HEK293 (cell line): ENCODE data around the gene GNAQ.

Experiments used
- BCL6B ChIP-seq: fragments of 450-650 bp; formaldehyde crosslinking; IDR thresholded peaks from 2 replicates; pipeline ENCODE4 v1.5.1; 2017; ENCODE audit warnings: missing biosample characterization, missing genetic modification characterization
- KLF16 ChIP-seq: fragments of 450-650 bp; formaldehyde crosslinking; IDR thresholded peaks from 2 replicates; pipeline ENCODE4 v1.5.1; 2017; ENCODE audit warnings: missing biosample characterization, missing genetic modification characterization
- KLF9 ChIP-seq: fragments of 450-650 bp; formaldehyde crosslinking; IDR thresholded peaks from 2 replicates; pipeline ENCODE4 v1.5.1; 2016; ENCODE audit warnings: missing biosample characterization, missing genetic modification characterization, low read depth
- MYNN ChIP-seq: fragments of 450-650 bp; formaldehyde crosslinking; IDR thresholded peaks from 2 replicates; pipeline ENCODE4 v1.5.1; 2016; ENCODE audit warnings: missing biosample characterization, missing genetic modification characterization, borderline replicate concordance
- RBAK ChIP-seq: fragments of 450-650 bp; formaldehyde crosslinking; IDR thresholded peaks from 2 replicates; pipeline ENCODE4 v1.5.1; 2016; ENCODE audit warnings: missing biosample characterization, missing genetic modification characterization
- SCRT2 ChIP-seq: fragments of 450-650 bp; formaldehyde crosslinking; IDR thresholded peaks from 2 replicates; pipeline ENCODE4 v1.5.1; 2016; ENCODE audit warnings: missing biosample characterization, missing genetic modification characterization
- ZFP3 ChIP-seq: fragments of 450-650 bp; formaldehyde crosslinking; IDR thresholded peaks from 2 replicates; pipeline ENCODE4 v1.5.1; 2016; ENCODE audit warnings: low read depth, missing biosample characterization, missing genetic modification characterization
- ZNF19 ChIP-seq: fragments of 450-650 bp; formaldehyde crosslinking; IDR thresholded peaks from 2 replicates; pipeline ENCODE4; 2016; ENCODE audit warnings: missing biosample characterization, missing genetic modification characterization, low read depth
- ZNF202 ChIP-seq: fragments of 450-650 bp; formaldehyde crosslinking; IDR thresholded peaks from 2 replicates; pipeline ENCODE4 v1.5.1; 2016; ENCODE audit warnings: missing biosample characterization, missing genetic modification characterization, borderline replicate concordance
- ZNF24 ChIP-seq: fragments of 450-650 bp; formaldehyde crosslinking; IDR thresholded peaks from 2 replicates; pipeline ENCODE4 v1.5.1; 2016; ENCODE audit warnings: missing biosample characterization, missing genetic modification characterization
- ZNF335 ChIP-seq: fragments of 450-650 bp; formaldehyde crosslinking; conservative IDR thresholded peaks from 2 replicates; pipeline ENCODE4 v1.5.1; 2016; ENCODE audit warnings: missing biosample characterization, missing genetic modification characterization
- ZNF366 ChIP-seq: fragments of 450-650 bp; formaldehyde crosslinking; conservative IDR thresholded peaks from 2 replicates; pipeline ENCODE4 v1.5.1; 2016; ENCODE audit warnings: missing biosample characterization, missing genetic modification characterization
- ZNF37A ChIP-seq: fragments of 450-650 bp; IDR thresholded peaks from 2 replicates; pipeline ENCODE4 v1.5.1; 2018; ENCODE audit warnings: missing biosample characterization, missing genetic modification characterization
- ZNF433 ChIP-seq: fragments of 450-650 bp; formaldehyde crosslinking; IDR thresholded peaks from 2 replicates; pipeline ENCODE4 v1.5.1; 2016; ENCODE audit warnings: missing biosample characterization, missing genetic modification characterization, low read depth
- ZNF548 ChIP-seq: fragments of 450-650 bp; formaldehyde crosslinking; IDR thresholded peaks from 2 replicates; pipeline ENCODE4 v1.5.1; 2016; ENCODE audit warnings: missing biosample characterization, missing genetic modification characterization
- ZNF549 ChIP-seq: fragments of 450-650 bp; IDR thresholded peaks from 2 replicates; pipeline ENCODE4 v1.5.1; 2018; ENCODE audit warnings: missing biosample characterization, missing genetic modification characterization, mild to moderate bottlenecking, inconsistent platforms, moderate library complexity
- ZNF555 ChIP-seq: fragments of 450-650 bp; formaldehyde crosslinking; conservative IDR thresholded peaks from 2 replicates; pipeline ENCODE4 v1.5.1; 2017; ENCODE audit warnings: missing biosample characterization, mild to moderate bottlenecking, missing genetic modification characterization, inconsistent platforms
- ZNF596 ChIP-seq: fragments of 450-650 bp; IDR thresholded peaks from 2 replicates; pipeline ENCODE4 v1.5.0; 2018; ENCODE audit warnings: missing biosample characterization, mild to moderate bottlenecking, missing genetic modification characterization, moderate library complexity
- ZNF776 ChIP-seq: fragments of 450-650 bp; formaldehyde crosslinking; IDR thresholded peaks from 2 replicates; pipeline ENCODE4 v1.5.0; 2017; ENCODE audit warnings: missing biosample characterization, missing genetic modification characterization, borderline replicate concordance
- ZNF792 ChIP-seq: fragments of 450-650 bp; formaldehyde crosslinking; IDR thresholded peaks from 2 replicates; pipeline ENCODE4 v1.5.1; 2016; ENCODE audit warnings: missing biosample characterization, missing genetic modification characterization
- TF ChIP-seq, protein P1 (sequence below): fragments of 450-650 bp; formaldehyde crosslinking; IDR thresholded peaks from 2 replicates; pipeline ENCODE4 v1.5.1; 2016; ENCODE audit warnings: missing biosample characterization, missing genetic modification characterization
- TF ChIP-seq, protein P2 (sequence below): fragments of 450-650 bp; formaldehyde crosslinking; IDR thresholded peaks from 2 replicates; pipeline ENCODE4 v1.5.1; 2016; ENCODE audit warnings: missing biosample characterization, missing genetic modification characterization
- TF ChIP-seq, protein P3 (sequence below): fragments of 450-650 bp; IDR thresholded peaks from 2 replicates; pipeline ENCODE4 v1.5.1; 2018; ENCODE audit warnings: missing biosample characterization, missing genetic modification characterization
- TF ChIP-seq, protein P4 (sequence below): fragments of 450-650 bp; formaldehyde crosslinking; optimal IDR thresholded peaks from 2 replicates; pipeline ENCODE3; 2016; ENCODE audit warnings: missing biosample characterization, mild to moderate bottlenecking, missing genetic modification characterization
- TF ChIP-seq, protein P5 (sequence below): fragments of 450-650 bp; formaldehyde crosslinking; IDR thresholded peaks from 2 replicates; pipeline ENCODE4 v1.5.1; 2017; ENCODE audit warnings: missing biosample characterization, missing genetic modification characterization
- TF ChIP-seq, protein P6 (sequence below): fragments of 450-650 bp; formaldehyde crosslinking; IDR thresholded peaks from 2 replicates; pipeline ENCODE4 v1.5.1; 2016; ENCODE audit warnings: missing biosample characterization, missing genetic modification characterization, low read depth

Gene GNAQ

DNA sequence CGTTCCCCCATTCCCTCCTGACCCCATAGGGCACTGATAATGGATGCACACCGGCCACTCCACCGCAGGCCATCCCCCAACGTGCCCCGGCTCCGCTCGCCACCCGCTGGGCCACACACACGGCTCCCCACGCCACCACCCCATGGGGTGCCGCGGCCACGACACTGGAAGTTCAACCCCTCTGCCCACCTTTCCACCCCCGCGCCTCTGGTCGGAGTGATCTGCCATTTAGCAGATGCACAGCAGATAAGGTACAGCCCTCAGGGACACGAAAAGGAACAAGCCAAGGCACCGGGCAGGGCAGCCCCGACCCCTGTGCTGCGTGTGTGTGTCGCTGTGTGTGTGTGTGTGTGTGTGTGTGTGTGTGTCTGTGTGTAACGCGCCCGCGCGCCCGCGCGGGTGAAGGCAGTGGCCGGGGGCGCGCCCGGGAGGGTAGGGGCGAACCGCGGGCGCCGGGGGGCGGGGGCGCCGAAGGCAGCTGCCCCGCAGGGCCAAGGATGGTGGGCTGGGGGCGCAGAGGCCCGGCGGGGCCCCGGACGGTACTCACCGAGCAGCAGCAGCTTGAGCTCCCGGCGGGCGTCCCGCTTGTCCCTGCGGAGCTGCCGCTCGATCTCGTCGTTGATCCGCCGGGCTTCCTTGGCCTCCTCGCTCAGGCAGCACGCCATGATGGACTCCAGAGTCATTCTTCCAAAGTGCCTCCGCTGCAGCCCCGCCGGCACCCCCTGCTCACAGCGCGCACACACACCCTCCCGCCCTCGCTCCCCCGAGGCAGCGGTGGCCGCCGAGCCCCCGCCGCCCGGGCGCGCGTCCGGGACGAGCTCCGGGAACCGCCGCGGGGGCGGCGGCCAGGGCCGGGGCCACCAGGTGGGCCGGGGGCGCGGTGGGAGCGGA is 813 bp downstream of the GNAQ start (continued):
- TF ChIP-seq, protein P1, sequence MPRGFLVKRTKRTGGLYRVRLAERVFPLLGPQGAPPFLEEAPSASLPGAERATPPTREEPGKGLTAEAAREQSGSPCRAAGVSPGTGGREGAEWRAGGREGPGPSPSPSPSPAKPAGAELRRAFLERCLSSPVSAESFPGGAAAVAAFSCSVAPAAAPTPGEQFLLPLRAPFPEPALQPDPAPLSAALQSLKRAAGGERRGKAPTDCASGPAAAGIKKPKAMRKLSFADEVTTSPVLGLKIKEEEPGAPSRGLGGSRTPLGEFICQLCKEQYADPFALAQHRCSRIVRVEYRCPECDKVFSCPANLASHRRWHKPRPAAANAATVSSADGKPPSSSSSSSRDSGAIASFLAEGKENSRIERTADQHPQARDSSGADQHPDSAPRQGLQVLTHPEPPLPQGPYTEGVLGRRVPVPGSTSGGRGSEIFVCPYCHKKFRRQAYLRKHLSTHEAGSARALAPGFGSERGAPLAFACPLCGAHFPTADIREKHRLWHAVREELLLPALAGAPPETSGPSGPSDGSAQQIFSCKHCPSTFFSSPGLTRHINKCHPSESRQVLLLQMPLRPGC (tag by site-specific recombination), result no peak
- TF ChIP-seq ZNF596, result no peak
- no peak for TF ChIP-seq BCL6B (tag by site-specific recombination)
- TF ChIP-seq ZNF549, result no peak
- TF ChIP-seq SCRT2, result 0 out of 2 replicates have a peak, but pooled peaks have one; percentile 13
- no peak for TF ChIP-seq ZNF792 (tag by site-specific recombination)
- TF ChIP-seq, protein P2, sequence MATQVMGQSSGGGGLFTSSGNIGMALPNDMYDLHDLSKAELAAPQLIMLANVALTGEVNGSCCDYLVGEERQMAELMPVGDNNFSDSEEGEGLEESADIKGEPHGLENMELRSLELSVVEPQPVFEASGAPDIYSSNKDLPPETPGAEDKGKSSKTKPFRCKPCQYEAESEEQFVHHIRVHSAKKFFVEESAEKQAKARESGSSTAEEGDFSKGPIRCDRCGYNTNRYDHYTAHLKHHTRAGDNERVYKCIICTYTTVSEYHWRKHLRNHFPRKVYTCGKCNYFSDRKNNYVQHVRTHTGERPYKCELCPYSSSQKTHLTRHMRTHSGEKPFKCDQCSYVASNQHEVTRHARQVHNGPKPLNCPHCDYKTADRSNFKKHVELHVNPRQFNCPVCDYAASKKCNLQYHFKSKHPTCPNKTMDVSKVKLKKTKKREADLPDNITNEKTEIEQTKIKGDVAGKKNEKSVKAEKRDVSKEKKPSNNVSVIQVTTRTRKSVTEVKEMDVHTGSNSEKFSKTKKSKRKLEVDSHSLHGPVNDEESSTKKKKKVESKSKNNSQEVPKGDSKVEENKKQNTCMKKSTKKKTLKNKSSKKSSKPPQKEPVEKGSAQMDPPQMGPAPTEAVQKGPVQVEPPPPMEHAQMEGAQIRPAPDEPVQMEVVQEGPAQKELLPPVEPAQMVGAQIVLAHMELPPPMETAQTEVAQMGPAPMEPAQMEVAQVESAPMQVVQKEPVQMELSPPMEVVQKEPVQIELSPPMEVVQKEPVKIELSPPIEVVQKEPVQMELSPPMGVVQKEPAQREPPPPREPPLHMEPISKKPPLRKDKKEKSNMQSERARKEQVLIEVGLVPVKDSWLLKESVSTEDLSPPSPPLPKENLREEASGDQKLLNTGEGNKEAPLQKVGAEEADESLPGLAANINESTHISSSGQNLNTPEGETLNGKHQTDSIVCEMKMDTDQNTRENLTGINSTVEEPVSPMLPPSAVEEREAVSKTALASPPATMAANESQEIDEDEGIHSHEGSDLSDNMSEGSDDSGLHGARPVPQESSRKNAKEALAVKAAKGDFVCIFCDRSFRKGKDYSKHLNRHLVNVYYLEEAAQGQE (tag by site-specific recombination), result no peak
- no peak for TF ChIP-seq RBAK (tag by site-specific recombination)
- TF ChIP-seq ZNF555 (tag by site-specific recombination), result no peak
- TF ChIP-seq, protein P3, sequence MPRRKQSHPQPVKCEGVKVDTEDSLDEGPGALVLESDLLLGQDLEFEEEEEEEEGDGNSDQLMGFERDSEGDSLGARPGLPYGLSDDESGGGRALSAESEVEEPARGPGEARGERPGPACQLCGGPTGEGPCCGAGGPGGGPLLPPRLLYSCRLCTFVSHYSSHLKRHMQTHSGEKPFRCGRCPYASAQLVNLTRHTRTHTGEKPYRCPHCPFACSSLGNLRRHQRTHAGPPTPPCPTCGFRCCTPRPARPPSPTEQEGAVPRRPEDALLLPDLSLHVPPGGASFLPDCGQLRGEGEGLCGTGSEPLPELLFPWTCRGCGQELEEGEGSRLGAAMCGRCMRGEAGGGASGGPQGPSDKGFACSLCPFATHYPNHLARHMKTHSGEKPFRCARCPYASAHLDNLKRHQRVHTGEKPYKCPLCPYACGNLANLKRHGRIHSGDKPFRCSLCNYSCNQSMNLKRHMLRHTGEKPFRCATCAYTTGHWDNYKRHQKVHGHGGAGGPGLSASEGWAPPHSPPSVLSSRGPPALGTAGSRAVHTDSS (tag by site-specific recombination), result no peak
- no peak for TF ChIP-seq ZNF548 (tag by site-specific recombination)
- no peak for TF ChIP-seq ZNF202 (tag by site-specific recombination)
- 0 out of 2 replicates have a peak, but pooled peaks have one; percentile 25 for TF ChIP-seq ZNF24 (tag by site-specific recombination)
- TF ChIP-seq, protein P4, sequence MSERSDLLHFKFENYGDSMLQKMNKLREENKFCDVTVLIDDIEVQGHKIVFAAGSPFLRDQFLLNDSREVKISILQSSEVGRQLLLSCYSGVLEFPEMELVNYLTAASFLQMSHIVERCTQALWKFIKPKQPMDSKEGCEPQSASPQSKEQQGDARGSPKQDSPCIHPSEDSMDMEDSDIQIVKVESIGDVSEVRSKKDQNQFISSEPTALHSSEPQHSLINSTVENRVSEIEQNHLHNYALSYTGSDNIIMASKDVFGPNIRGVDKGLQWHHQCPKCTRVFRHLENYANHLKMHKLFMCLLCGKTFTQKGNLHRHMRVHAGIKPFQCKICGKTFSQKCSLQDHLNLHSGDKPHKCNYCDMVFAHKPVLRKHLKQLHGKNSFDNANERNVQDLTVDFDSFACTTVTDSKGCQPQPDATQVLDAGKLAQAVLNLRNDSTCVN (tag by site-specific recombination), result peak; percentile 94
- TF ChIP-seq KLF9 (tag by site-specific recombination), result 0 out of 2 replicates have a peak, but pooled peaks have one; percentile 62
- TF ChIP-seq ZNF366 (tag by site-specific recombination), result 0 out of 2 replicates have a peak, but pooled peaks have one; percentile 24
- TF ChIP-seq ZNF37A (tag by site-specific recombination), result no peak
- no peak for TF ChIP-seq ZNF19 (tag by site-specific recombination)
- no peak for TF ChIP-seq ZFP3 (tag by site-specific recombination)
- 0 out of 2 replicates have a peak, but pooled peaks have one; percentile 28 for TF ChIP-seq MYNN
- TF ChIP-seq, protein P5, sequence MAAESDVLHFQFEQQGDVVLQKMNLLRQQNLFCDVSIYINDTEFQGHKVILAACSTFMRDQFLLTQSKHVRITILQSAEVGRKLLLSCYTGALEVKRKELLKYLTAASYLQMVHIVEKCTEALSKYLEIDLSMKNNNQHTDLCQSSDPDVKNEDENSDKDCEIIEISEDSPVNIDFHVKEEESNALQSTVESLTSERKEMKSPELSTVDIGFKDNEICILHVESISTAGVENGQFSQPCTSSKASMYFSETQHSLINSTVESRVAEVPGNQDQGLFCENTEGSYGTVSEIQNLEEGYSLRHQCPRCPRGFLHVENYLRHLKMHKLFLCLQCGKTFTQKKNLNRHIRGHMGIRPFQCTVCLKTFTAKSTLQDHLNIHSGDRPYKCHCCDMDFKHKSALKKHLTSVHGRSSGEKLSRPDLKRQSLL (tag by site-specific recombination), result no peak
- TF ChIP-seq, protein P6, sequence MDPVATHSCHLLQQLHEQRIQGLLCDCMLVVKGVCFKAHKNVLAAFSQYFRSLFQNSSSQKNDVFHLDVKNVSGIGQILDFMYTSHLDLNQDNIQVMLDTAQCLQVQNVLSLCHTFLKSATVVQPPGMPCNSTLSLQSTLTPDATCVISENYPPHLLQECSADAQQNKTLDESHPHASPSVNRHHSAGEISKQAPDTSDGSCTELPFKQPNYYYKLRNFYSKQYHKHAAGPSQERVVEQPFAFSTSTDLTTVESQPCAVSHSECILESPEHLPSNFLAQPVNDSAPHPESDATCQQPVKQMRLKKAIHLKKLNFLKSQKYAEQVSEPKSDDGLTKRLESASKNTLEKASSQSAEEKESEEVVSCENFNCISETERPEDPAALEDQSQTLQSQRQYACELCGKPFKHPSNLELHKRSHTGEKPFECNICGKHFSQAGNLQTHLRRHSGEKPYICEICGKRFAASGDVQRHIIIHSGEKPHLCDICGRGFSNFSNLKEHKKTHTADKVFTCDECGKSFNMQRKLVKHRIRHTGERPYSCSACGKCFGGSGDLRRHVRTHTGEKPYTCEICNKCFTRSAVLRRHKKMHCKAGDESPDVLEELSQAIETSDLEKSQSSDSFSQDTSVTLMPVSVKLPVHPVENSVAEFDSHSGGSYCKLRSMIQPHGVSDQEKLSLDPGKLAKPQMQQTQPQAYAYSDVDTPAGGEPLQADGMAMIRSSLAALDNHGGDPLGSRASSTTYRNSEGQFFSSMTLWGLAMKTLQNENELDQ (tag by site-specific recombination), result no peak
- no peak for TF ChIP-seq ZNF433
- peak; percentile 95 for TF ChIP-seq ZNF335 (tag by site-specific recombination)
- no peak; the same call in 1 of the 2 replicates for TF ChIP-seq KLF16 (tag by site-specific recombination)
- no peak for TF ChIP-seq ZNF776 (tag by site-specific recombination)
